ENCODE results near the gene PEX10. TPM values are rescaled to one million over a fixed set of nuclear protein-coding genes. Genes with fewer than 3 reads are reported as not detected.

The PEX10 gene
- total RNA-seq, 1 experiment from 2014 or later, result 27.6 TPM

- Histone ChIP-seq H3K4me3 (ENCODE audit: low read depth, low read length, poor library complexity, severe bottlenecking) (no peak overlapping the region), H3K27me3 (replicated peaks; ENCODE audit: insufficient read depth, low read depth, low read length, poor library complexity) (no peaks in the 10 kb centered on the region), H3K4me1 (ENCODE audit: insufficient read depth, low read length, poor library complexity, severe bottlenecking) (no peaks in the 10 kb centered on the region), H3K36me3 (ENCODE audit: insufficient read depth, low read length, poor library complexity, severe bottlenecking) (peaks cover 46% of the 10 kb centered on the region), H3K27ac (ENCODE audit: low read depth, low read length, poor library complexity, severe bottlenecking) (no peak overlapping the region), H3K9me3 (ENCODE audit: low read depth, low read length, poor library complexity, severe bottlenecking) (no peaks in the 10 kb centered on the region)
- CTCF ChIA-PET, result no interaction called here
- BruUV-seq (replicated peaks), result no TSS peak
- DNase-seq (ENCODE audit: low spot score), result no peak
- 0 out of 2 replicates have a peak, but pooled peaks have one; percentile 14 for TF ChIP-seq CTCF (conservative IDR thresholded peaks at IDR 0.05; ENCODE audit: low read depth, low read length)
- TF ChIP-seq EZH2 (IDR thresholded peaks at IDR 0.05; ENCODE audit: borderline replicate concordance, low read depth, low read length, poor library complexity, severe bottlenecking), result no peak
- POLR2A ChIA-PET (ENCODE audit: low non-redundant PET), result no interaction called here
- intact Hi-C loops (cut with micrococcal nuclease; ENCODE audit: unreplicated experiment), result no loop called here
These were observed 5.8 kb downstream of the PEX10 start for GRCh38 chr1:2406451-2407041.

- intact Hi-C loops (cut with micrococcal nuclease; ENCODE audit: unreplicated experiment), result no loop called here
- Histone ChIP-seq H3K9me3 (ENCODE audit: low read depth, low read length, poor library complexity, severe bottlenecking) (no peaks in the 10 kb centered on the region), H3K36me3 (ENCODE audit: insufficient read depth, low read length, poor library complexity, severe bottlenecking) (peaks cover 49% of the 10 kb centered on the region), H3K4me3 (ENCODE audit: low read depth, low read length, poor library complexity, severe bottlenecking) (no peak overlapping the region), H3K27ac (ENCODE audit: low read depth, low read length, poor library complexity, severe bottlenecking) (no peak overlapping the region), H3K4me1 (ENCODE audit: insufficient read depth, low read length, poor library complexity, severe bottlenecking) (no peaks in the 10 kb centered on the region), H3K27me3 (replicated peaks; ENCODE audit: insufficient read depth, low read depth, low read length, poor library complexity) (no peaks in the 10 kb centered on the region)
- TF ChIP-seq EZH2 (IDR thresholded peaks at IDR 0.05; ENCODE audit: borderline replicate concordance, low read depth, low read length, poor library complexity, severe bottlenecking) (no peak), CTCF (conservative IDR thresholded peaks at IDR 0.05; ENCODE audit: low read depth, low read length) (no peak)
- DNase-seq (ENCODE audit: low spot score), result no peak
- no TSS peak for BruUV-seq (replicated peaks)
- ChIA-PET CTCF (no interaction called here), POLR2A (ENCODE audit: low non-redundant PET) (no interaction called here)
These were observed 6.6 kb downstream of the PEX10 start for GRCh38 chr1:2405588-2406295.

- no peaks in the 10 kb centered on the region for H3K27me3 ChIP-seq (replicated peaks; ENCODE audit: insufficient read depth, low read depth, low read length, poor library complexity)
- H3K4me1 ChIP-seq (ENCODE audit: insufficient read depth, low read length, poor library complexity, severe bottlenecking), result no peaks in the 10 kb centered on the region
- no peaks in the 10 kb centered on the region for H3K9me3 ChIP-seq (ENCODE audit: low read depth, low read length, poor library complexity, severe bottlenecking)
- no peak overlapping the region for H3K4me3 ChIP-seq (ENCODE audit: low read depth, low read length, poor library complexity, severe bottlenecking)
- intact Hi-C loops (cut with micrococcal nuclease; ENCODE audit: unreplicated experiment), result no loop called here
- no peak overlapping the region for H3K27ac ChIP-seq (ENCODE audit: low read depth, low read length, poor library complexity, severe bottlenecking)
- ChIA-PET POLR2A (ENCODE audit: low non-redundant PET) (no interaction called here), CTCF (no interaction called here)
- peaks cover 56% of the 10 kb centered on the region for H3K36me3 ChIP-seq (ENCODE audit: insufficient read depth, low read length, poor library complexity, severe bottlenecking)
- TSS peak; percentile 47 for BruUV-seq (replicated peaks)
- DNase-seq (ENCODE audit: low spot score), result no peak
- TF ChIP-seq EZH2 (IDR thresholded peaks at IDR 0.05; ENCODE audit: borderline replicate concordance, low read depth, low read length, poor library complexity, severe bottlenecking), result no peak
- TF ChIP-seq CTCF (conservative IDR thresholded peaks at IDR 0.05; ENCODE audit: low read depth, low read length), result no peak
These were observed 7.4 kb downstream of the PEX10 start for GRCh38 chr1:2404890-2405511.

Data from A673 (cell line).